Mesenchymal stem cell (in vitro differentiated cells and primary cell): Measurements from ENCODE around the gene ZBTB39.
"Not testable (repeated sequence)": the region's sequence is repeated elsewhere in the genome, so short reads cannot be mapped to it uniquely, and the experiment has no call there.

Experiments
- DNase-seq: peaks from one replicate; pipeline ENCODE4 v3.0.0-alpha.2; 2013
- H2AFZ ChIP-seq: one replicate; pipeline ENCODE4 v1.6.1; 2013; ENCODE audit warnings: low read depth, mild to moderate bottlenecking, control low read depth, inconsistent platforms, low read length, moderate library complexity
- H2AK5ac ChIP-seq: 2 replicates; pipeline ENCODE4 v1.6.1; 2013; ENCODE audit warnings: low read length, moderate library complexity, mild to moderate bottlenecking, inconsistent platforms; ENCODE audit not compliant: severe bottlenecking
- H2BK120ac ChIP-seq: one replicate; pipeline ENCODE4 v1.6.1; 2013; ENCODE audit warnings: low read depth, mild to moderate bottlenecking, inconsistent platforms, low read length, moderate library complexity
- H2BK12ac ChIP-seq, 2 experiments: one replicate each; pipeline ENCODE4 v1.6.1; 2013; ENCODE audit warnings: inconsistent platforms in 2 of 2, low read length in 2 of 2, mild to moderate bottlenecking in 2 of 2, moderate library complexity in 2 of 2, control low read depth in 1 of 2
- H2BK15ac ChIP-seq: one replicate; pipeline ENCODE4 v1.6.1; 2013; ENCODE audit warnings: mild to moderate bottlenecking, low read depth, inconsistent platforms; ENCODE audit not compliant: poor library complexity, severe bottlenecking
- H2BK5ac ChIP-seq: 2 replicates; pipeline ENCODE4 v1.6.1; 2013; ENCODE audit warnings: low read depth, mild to moderate bottlenecking, low read length, control low read depth, inconsistent platforms; ENCODE audit not compliant: poor library complexity, severe bottlenecking
- H3K14ac ChIP-seq, 2 experiments: one replicate each; pipeline ENCODE4 v1.6.1; 2013; ENCODE audit warnings: inconsistent platforms in 2 of 2, low read length in 2 of 2, control low read depth in 1 of 2, mild to moderate bottlenecking in 1 of 2, moderate library complexity in 1 of 2
- H3K18ac ChIP-seq, 2 experiments: one replicate each; pipeline ENCODE4 v1.6.1; 2013; ENCODE audit warnings: inconsistent platforms in 2 of 2, low read length in 2 of 2, control low read depth in 1 of 2, low read depth in 1 of 2, mild to moderate bottlenecking in 1 of 2
- H3K23ac ChIP-seq, 2 experiments: one replicate each; pipeline ENCODE4 v1.6.1; 2013; ENCODE audit warnings: inconsistent platforms in 2 of 2, low read length in 2 of 2, mild to moderate bottlenecking in 2 of 2, moderate library complexity in 2 of 2, control low read depth in 1 of 2
- H3K27ac ChIP-seq: 2 replicates; pipeline ENCODE4 v1.5.1; 2013; ENCODE audit warnings: mild to moderate bottlenecking, moderate library complexity, low read length, control low read depth, inconsistent platforms; ENCODE audit not compliant: poor library complexity, severe bottlenecking
- H3K27me3 ChIP-seq, 2 experiments: 2 replicates each; pipeline versions ENCODE4 v1.6.1 to v1.7.0; 2013; ENCODE audit warnings: low read length in 2 of 2, mild to moderate bottlenecking in 2 of 2, moderate library complexity in 2 of 2, control low read depth in 1 of 2, inconsistent platforms in 1 of 2; ENCODE audit not compliant: control insufficient read depth in 1 of 2, insufficient read depth in 1 of 2
- H3K36me3 ChIP-seq, 2 experiments: 2 replicates each; pipeline versions ENCODE4 v1.6.1 to v1.7.0; 2013; ENCODE audit warnings: low read length in 2 of 2, control low read depth in 1 of 2, inconsistent platforms in 1 of 2, low read depth in 1 of 2, mild to moderate bottlenecking in 1 of 2; ENCODE audit not compliant: insufficient read depth in 2 of 2, control insufficient read depth in 1 of 2
- H3K4ac ChIP-seq, 2 experiments: one replicate each; pipeline ENCODE4 v1.6.1; 2013; ENCODE audit warnings: inconsistent platforms in 2 of 2, low read length in 2 of 2, mild to moderate bottlenecking in 2 of 2, moderate library complexity in 2 of 2, control low read depth in 1 of 2, low read depth in 1 of 2
- H3K4me1 ChIP-seq: 2 replicates; pipeline ENCODE4 v1.6.1; 2013; ENCODE audit warnings: low read depth, low read length, control low read depth; ENCODE audit not compliant: control insufficient read depth, insufficient read depth
- H3K4me2 ChIP-seq: 2 replicates; pipeline ENCODE4 v1.6.1; 2013; ENCODE audit warnings: low read length, mild to moderate bottlenecking, inconsistent platforms; ENCODE audit not compliant: poor library complexity, severe bottlenecking
- H3K4me3 ChIP-seq, 2 experiments: 2 replicates each; pipeline versions ENCODE4 v1.5.1 to v1.7.0; 2013; ENCODE audit warnings: low read length in 2 of 2, mild to moderate bottlenecking in 2 of 2, control low read depth in 1 of 2, low read depth in 1 of 2; ENCODE audit not compliant: insufficient read depth in 1 of 2
- H3K79me1 ChIP-seq: replicated peaks from 2 replicates; pipeline ENCODE4 v1.6.1; 2013; ENCODE audit warnings: mild to moderate bottlenecking, control low read depth, low read length, inconsistent platforms; ENCODE audit not compliant: poor library complexity, severe bottlenecking
- H3K9ac ChIP-seq: 2 replicates; pipeline ENCODE4 v1.7.0; 2013; ENCODE audit warnings: mild to moderate bottlenecking, low read length, moderate library complexity
- H3K9me3 ChIP-seq: 2 replicates; pipeline ENCODE4 v1.7.0; 2013; ENCODE audit warnings: mild to moderate bottlenecking, low read length; ENCODE audit not compliant: control insufficient read depth
- H4K8ac ChIP-seq: one replicate; pipeline ENCODE4 v1.6.1; 2013; ENCODE audit warnings: inconsistent platforms, mild to moderate bottlenecking, low read length, moderate library complexity
- H4K91ac ChIP-seq: one replicate; pipeline ENCODE4 v1.6.1; 2013; ENCODE audit warnings: mild to moderate bottlenecking, low read length, inconsistent platforms
- WGBS: methylation state at CpG from one replicate; pipeline ENCODE4 v1.1.7; 2013; ENCODE audit warnings: mixed read lengths; 5-methylcytosine and 5-hydroxymethylcytosine counted together

The ZBTB39 gene

DNA sequence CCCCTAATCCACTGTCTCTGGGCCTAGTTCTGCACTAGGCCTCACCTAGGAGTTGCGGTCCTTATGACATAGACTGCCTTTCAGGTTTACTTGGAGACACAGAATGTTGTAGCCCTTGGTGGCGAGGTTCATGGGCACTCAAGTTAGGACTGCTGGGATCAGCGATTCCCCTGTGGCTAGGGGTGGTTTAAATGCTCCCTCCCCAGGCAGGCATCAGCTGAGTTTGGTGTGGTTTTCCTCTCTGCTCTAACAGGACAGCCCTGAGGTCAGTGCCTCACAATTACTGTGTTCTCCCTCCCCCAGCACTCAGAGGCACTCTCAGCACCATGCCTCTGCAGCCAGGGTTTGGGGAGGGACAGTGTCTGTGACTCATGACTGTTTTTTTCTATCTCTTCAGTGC is 26.7 kb downstream of the ZBTB39 start:
- no peak overlapping the region for H2AK5ac ChIP-seq
- peaks cover 0 to 4% of the 10 kb centered on the region in 2 experiments for H3K27me3 ChIP-seq
- no peaks in the 10 kb centered on the region for H3K79me1 ChIP-seq
- H3K18ac ChIP-seq, result peak overlapping the region in 1 of 2 experiments; percentile 23
- no peak overlapping the region for H2AFZ ChIP-seq
- no peak overlapping the region for H2BK15ac ChIP-seq
- H3K27ac ChIP-seq, result no peak overlapping the region
- H3K4me1 ChIP-seq, result no peaks in the 10 kb centered on the region
- no peak overlapping the region for H3K4me2 ChIP-seq
- H2BK5ac ChIP-seq, result no peak overlapping the region
- H3K36me3 ChIP-seq, result no peaks in the 10 kb centered on the region
- no peak overlapping the region for H4K91ac ChIP-seq
- H3K23ac ChIP-seq, result no peak overlapping the region
- H4K8ac ChIP-seq, result no peak overlapping the region
- H2BK120ac ChIP-seq, result no peak overlapping the region
- WGBS, result 81% methylated on average over 3 of the region's 3 CpGs
- no peak for DNase-seq
- no peak overlapping the region for H2BK12ac ChIP-seq
- no peak overlapping the region for H3K4ac ChIP-seq
- H3K4me3 ChIP-seq, result no peak overlapping the region
- no peaks in the 10 kb centered on the region for H3K9me3 ChIP-seq
- H3K14ac ChIP-seq, result no peak overlapping the region
- H3K9ac ChIP-seq, result no peak overlapping the region

DNA sequence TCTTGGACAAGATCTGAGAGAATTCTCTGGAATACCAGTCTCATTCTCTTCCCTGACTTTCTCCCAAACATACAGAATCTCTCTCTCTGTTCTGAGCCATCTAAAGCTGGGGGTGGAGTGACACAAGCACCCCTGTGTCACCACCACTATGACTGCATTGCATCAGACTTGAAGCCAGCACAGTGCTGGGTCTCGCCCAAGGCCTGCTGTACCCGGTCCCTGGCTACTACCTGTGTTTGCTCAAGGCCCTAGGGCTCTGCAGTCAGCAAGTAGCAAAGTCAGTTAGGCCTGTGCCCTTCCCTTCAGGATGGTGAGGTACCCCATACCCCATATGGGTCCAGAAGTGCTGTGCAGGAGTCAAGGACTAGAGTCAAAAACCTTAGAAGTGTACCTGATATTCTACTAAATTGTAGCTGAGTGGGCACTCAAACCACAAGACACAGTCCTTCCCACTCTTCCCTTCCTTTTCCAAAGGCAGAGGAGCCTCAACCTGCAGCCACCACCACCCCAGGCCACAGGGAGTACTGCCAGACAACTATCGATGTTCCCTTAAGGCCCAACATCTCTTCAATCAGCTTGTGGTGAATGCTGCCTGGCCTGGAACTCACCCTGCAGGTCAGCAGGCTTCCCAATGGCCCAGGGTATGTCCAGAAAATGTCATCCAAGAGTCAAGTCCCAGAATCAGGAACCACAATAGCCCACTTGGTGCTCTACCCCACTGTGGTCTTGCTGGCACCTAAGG is 27.8 kb downstream of the ZBTB39 start:
- no peak overlapping the region for H3K27ac ChIP-seq
- H3K18ac ChIP-seq, result no peak overlapping the region
- no peak overlapping the region for H3K9ac ChIP-seq
- H2BK120ac ChIP-seq, result no peak overlapping the region
- no peaks in the 10 kb centered on the region for H3K4me1 ChIP-seq
- H3K9me3 ChIP-seq, result no peaks in the 10 kb centered on the region
- no peak overlapping the region for H2BK15ac ChIP-seq
- no peak overlapping the region for H3K4ac ChIP-seq
- no peak overlapping the region for H3K23ac ChIP-seq
- H3K36me3 ChIP-seq, result no peaks in the 10 kb centered on the region
- H3K4me3 ChIP-seq, result no peak overlapping the region
- peaks cover 0 to 3% of the 10 kb centered on the region in 2 experiments for H3K27me3 ChIP-seq
- H3K79me1 ChIP-seq, result no peaks in the 10 kb centered on the region
- no peak for DNase-seq
- H3K14ac ChIP-seq, result peak overlapping the region in 1 of 2 experiments; percentile 81
- no peak overlapping the region for H2AK5ac ChIP-seq
- H2BK5ac ChIP-seq, result no peak overlapping the region
- no peak overlapping the region for H4K8ac ChIP-seq
- WGBS, result 93% methylated on average over 3 of the region's 3 CpGs
- no peak overlapping the region for H2AFZ ChIP-seq
- no peak overlapping the region for H3K4me2 ChIP-seq
- H4K91ac ChIP-seq, result no peak overlapping the region
- H2BK12ac ChIP-seq, result no peak overlapping the region

DNA sequence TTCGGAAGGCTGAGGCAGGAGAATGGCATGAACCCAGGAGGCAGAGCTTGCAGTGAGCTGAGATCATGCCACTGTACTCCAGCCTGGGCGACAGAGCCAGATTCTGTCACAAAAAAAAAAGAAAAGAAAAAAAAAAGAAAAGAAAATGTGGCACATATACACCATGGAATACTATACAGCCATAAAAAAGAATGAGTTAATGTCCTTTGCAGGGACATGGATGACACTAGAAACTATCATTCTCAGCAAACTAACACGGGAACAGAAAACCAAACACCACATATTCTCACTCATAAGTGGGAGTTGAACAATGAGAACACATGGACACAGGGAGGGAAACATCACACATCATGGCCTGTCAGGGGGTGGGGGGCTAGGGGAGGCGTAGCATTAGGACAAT is 29.0 kb downstream of the ZBTB39 start:
- not testable (repeated sequence) for H3K27me3 ChIP-seq, H3K9ac ChIP-seq, H3K23ac ChIP-seq, H3K18ac ChIP-seq, H2BK12ac ChIP-seq, H3K4ac ChIP-seq, H2AFZ ChIP-seq, H2BK5ac ChIP-seq, H2BK15ac ChIP-seq, DNase-seq, H3K36me3 ChIP-seq, H3K4me1 ChIP-seq, H3K14ac ChIP-seq, H3K79me1 ChIP-seq, H4K8ac ChIP-seq, H3K9me3 ChIP-seq, H3K4me2 ChIP-seq, H2AK5ac ChIP-seq, H3K27ac ChIP-seq, H4K91ac ChIP-seq, H2BK120ac ChIP-seq, H3K4me3 ChIP-seq
- 14% methylated on average over 1 of the region's 4 CpGs for WGBS

DNA sequence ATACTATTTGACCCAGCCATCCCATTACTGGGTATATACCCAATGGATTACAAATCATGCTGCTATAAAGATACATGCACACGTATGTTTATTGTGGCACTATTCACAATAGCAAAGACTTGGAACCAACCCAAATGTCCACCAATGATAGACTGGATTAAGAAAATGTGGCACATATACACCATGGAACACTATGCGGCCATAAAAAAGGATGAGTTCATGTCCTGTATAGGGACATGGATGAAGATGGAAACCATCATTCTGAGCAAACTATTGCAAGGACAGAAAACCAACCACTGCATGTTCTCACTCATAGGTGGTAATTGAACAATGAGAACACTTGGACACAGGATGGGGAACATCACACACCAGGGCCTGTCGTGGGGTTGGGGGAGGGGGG is 32.1 kb downstream of the ZBTB39 start:
- H2BK120ac ChIP-seq, H3K4me3 ChIP-seq, H2BK12ac ChIP-seq, H3K79me1 ChIP-seq, H3K27me3 ChIP-seq, H2BK15ac ChIP-seq, H3K4ac ChIP-seq, H3K9me3 ChIP-seq, H4K91ac ChIP-seq, H3K14ac ChIP-seq, H3K4me2 ChIP-seq, H3K23ac ChIP-seq, H2AK5ac ChIP-seq, H3K18ac ChIP-seq, H2BK5ac ChIP-seq, H3K9ac ChIP-seq, DNase-seq, H3K27ac ChIP-seq, H4K8ac ChIP-seq, H3K36me3 ChIP-seq, H3K4me1 ChIP-seq, H2AFZ ChIP-seq: not testable (repeated sequence)
- WGBS, result 86% methylated on average over 2 of the region's 3 CpGs
